ENCODE results near the gene PTPRT. TPM values are rescaled to one million over a fixed set of nuclear protein-coding genes. Genes with fewer than 3 reads are reported as not detected.

PTPRT gene
- total RNA-seq, 4 donors from 2014 or later = 0.67 to 2.5 (median 1.0) TPM

DNA sequence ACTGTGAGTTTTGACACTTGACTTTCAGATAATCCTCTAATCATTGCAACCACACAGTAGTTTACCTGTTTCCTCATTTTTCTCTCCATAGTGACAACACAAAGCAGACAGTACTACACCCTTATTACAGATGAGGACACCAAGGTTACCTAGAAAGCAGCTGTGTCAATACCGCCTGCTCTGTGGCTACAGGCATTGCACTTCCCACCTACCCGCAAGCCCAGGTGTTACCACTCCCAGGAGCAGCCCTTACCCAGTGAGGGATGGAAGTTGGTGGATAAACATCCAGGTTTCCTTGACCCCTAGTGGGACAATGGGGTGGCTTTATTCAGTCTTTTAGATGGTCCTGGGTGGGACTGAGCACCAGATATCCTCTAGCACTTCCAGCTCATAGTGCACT, 503.6 kb downstream of the PTPRT start:
- no peaks in the 10 kb centered on the region for H3K27me3 ChIP-seq
- TF ChIP-seq POLR2A (IDR thresholded peaks at IDR 0.05) = no peak
- TF ChIP-seq, protein P1, sequence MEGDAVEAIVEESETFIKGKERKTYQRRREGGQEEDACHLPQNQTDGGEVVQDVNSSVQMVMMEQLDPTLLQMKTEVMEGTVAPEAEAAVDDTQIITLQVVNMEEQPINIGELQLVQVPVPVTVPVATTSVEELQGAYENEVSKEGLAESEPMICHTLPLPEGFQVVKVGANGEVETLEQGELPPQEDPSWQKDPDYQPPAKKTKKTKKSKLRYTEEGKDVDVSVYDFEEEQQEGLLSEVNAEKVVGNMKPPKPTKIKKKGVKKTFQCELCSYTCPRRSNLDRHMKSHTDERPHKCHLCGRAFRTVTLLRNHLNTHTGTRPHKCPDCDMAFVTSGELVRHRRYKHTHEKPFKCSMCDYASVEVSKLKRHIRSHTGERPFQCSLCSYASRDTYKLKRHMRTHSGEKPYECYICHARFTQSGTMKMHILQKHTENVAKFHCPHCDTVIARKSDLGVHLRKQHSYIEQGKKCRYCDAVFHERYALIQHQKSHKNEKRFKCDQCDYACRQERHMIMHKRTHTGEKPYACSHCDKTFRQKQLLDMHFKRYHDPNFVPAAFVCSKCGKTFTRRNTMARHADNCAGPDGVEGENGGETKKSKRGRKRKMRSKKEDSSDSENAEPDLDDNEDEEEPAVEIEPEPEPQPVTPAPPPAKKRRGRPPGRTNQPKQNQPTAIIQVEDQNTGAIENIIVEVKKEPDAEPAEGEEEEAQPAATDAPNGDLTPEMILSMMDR (IDR thresholded peaks at IDR 0.05) = no peak
- H3K36me3 ChIP-seq = no peaks in the 10 kb centered on the region
- no peak for DNase-seq
- no peaks in the 10 kb centered on the region for H3K4me1 ChIP-seq
- H3K9me3 ChIP-seq = no peaks in the 10 kb centered on the region
- H3K27ac ChIP-seq = no peak overlapping the region
- H3K4me3 ChIP-seq = no peak overlapping the region

DNA sequence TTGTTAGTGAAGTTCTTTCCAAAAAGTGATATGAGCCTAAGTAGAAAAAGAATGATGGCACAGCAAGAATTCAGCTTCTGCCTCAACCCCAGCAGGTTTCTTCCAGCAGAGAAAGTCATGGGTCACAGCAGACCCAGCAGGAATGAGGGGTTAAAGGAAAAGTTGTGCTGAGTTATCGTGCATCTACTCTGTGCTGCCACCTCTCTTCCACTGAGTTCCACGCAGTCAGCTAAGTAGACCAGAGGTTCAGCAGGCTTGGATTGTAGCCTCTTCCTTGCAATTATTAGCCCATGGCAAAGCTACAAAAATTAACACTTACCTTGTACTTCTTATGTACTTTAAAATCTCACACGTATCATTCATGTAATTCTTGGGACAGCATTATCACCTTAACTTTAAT, 510.8 kb downstream of the PTPRT start:
- no peak overlapping the region for H3K4me3 ChIP-seq
- no peak overlapping the region for H3K27ac ChIP-seq
- H3K4me1 ChIP-seq = no peaks in the 10 kb centered on the region
- no peaks in the 10 kb centered on the region for H3K9me3 ChIP-seq
- H3K27me3 ChIP-seq = no peaks in the 10 kb centered on the region
- H3K36me3 ChIP-seq = no peaks in the 10 kb centered on the region
- TF ChIP-seq, protein P1 (IDR thresholded peaks at IDR 0.05) = peak in 1 of 6 experiments; percentile 14
- TF ChIP-seq POLR2A (IDR thresholded peaks at IDR 0.05) = no peak
- DNase-seq = no peak

DNA sequence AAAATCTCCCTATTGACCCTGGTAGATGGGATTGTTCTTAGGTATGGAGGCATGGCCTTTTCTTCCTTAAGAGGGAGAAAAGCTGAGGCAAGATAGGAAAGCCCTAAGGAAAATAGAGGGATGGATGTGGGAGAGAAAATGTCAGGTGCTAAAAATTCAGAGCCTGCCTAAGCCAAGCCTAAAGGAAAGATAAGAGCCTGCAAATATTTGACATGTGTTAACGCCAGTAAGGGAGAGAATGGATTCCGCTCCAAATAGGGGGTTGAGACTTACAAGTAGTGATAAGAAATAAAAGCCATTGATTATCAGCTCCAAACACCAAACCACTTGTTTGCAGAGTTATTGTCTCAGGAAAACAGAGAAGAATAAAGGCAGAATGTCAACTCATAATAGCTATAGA, 533.6 kb downstream of the PTPRT start:
- Histone ChIP-seq H3K9me3 (no peaks in the 10 kb centered on the region), H3K4me3 (no peak overlapping the region), H3K27me3 (no peaks in the 10 kb centered on the region), H3K27ac (no peak overlapping the region), H3K36me3 (no peaks in the 10 kb centered on the region), H3K4me1 (no peaks in the 10 kb centered on the region)
- no peak for DNase-seq
- TF ChIP-seq POLR2A (IDR thresholded peaks at IDR 0.05) = no peak

DNA sequence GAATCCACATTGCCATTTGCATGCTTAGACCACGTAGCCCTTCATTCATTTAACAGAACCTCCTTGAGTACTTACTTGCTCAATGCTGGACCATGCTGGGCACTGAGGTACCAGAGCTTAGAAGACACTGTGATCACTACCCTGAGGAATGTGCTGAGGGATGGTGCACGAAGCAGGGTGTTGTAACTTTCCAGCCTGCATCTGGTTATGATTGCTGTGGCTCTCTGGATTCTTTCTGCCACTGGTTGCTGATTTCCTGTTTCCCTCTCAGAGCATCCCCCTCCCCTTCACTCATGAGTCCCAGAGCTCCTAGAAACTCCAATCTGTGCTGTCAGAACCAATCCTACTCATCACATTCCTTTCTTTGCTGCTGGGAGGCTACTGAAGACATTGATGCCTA, 537.4 kb downstream of the PTPRT start:
- no peak for DNase-seq
- H3K27ac ChIP-seq = no peak overlapping the region
- H3K4me3 ChIP-seq = no peak overlapping the region
- no peaks in the 10 kb centered on the region for H3K36me3 ChIP-seq
- H3K4me1 ChIP-seq = no peaks in the 10 kb centered on the region
- TF ChIP-seq, protein P1 (IDR thresholded peaks at IDR 0.05) = no peak
- TF ChIP-seq POLR2A (IDR thresholded peaks at IDR 0.05) = no peak
- no peaks in the 10 kb centered on the region for H3K27me3 ChIP-seq
- no peaks in the 10 kb centered on the region for H3K9me3 ChIP-seq

DNA sequence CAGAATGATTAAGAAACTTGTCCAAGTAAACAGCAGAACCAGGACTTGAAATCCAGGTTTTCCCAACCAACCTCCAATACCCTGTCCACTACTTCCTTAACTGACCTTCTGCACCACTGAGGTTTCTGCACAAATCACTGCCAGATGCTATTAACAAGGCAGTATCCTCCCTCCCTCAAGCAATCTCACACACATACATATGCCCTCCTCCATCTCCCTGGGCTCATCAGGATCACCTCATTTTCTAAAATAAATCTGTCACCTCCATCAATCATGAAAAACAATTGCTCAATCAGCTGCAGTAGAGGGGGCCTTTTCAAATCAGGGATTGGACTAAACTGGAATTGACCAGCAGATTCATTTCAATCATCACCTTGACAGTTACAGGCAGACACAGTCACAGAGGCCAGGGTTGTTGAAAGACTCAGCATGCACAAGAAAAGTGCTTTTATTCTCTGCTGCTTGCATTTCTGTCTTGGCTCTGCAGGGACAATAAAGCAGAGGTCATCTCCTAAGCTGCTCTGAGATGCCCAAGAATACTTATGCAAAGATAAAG, 539.4 kb downstream of the PTPRT start:
- no peaks in the 10 kb centered on the region for H3K27me3 ChIP-seq
- no peak for DNase-seq

DNA sequence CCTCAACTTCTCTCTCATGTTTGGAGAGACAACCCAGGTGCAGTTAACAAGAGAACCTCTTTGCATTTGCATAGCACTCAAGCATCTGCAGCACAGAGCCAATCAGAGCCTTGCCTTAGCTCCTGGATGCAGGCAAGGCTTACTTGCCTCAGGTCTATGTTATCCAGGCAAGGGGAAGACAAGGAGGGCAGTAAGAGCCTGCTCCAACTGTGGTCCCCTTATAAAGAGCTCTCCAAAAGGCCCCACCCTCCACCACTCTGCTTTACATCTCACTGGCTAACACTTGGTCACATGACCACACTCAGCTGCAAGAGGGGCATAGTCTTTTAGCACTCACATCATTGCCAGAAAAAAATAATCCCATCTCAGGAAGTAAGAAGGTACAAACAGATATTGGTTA, 540.0 kb downstream of the PTPRT start:
- H3K36me3 ChIP-seq = no peaks in the 10 kb centered on the region
- H3K4me1 ChIP-seq = no peaks in the 10 kb centered on the region
- no peak for TF ChIP-seq POLR2A (IDR thresholded peaks at IDR 0.05)
- TF ChIP-seq, protein P1 (IDR thresholded peaks at IDR 0.05) = no peak
- no peak for DNase-seq
- no peaks in the 10 kb centered on the region for H3K9me3 ChIP-seq
- H3K27me3 ChIP-seq = no peaks in the 10 kb centered on the region
- H3K4me3 ChIP-seq = no peak overlapping the region
- no peak overlapping the region for H3K27ac ChIP-seq

More for the DNA sequence above, 539.4 kb downstream of the PTPRT start:
- no peaks in the 10 kb centered on the region for H3K9me3 ChIP-seq
- H3K4me1 ChIP-seq = no peaks in the 10 kb centered on the region
- H3K27ac ChIP-seq = no peak overlapping the region
- TF ChIP-seq, protein P1 (IDR thresholded peaks at IDR 0.05) = no peak
- no peak for TF ChIP-seq POLR2A (IDR thresholded peaks at IDR 0.05)
- no peak overlapping the region for H3K4me3 ChIP-seq
- no peaks in the 10 kb centered on the region for H3K36me3 ChIP-seq

Data from Peyer's patch (tissue), 4 donors.